Activated CD4-positive, alpha-beta T cell treated with anti-CD3 and anti-CD28 coated beads, Interleukin-2, amount 10 ng/mL, durations not matched to agents 7 days and 5 days (primary cell): Measurements from ENCODE around the gene GDPD5. TPM values are rescaled to one million over a fixed set of nuclear protein-coding genes. Genes with fewer than 3 reads are reported as not detected.
A peak's percentile ranks its signal among the peaks of the same experiment; 100 is the strongest.

ENCODE experiments used
- CTCF ChIA-PET: fragments of 350-600 bp; sonication (Branson Sonifier 250); formaldehyde crosslinking; loops from one replicate; lab custom pipeline; 2021; ENCODE audit warnings: antibody characterized with exemption; lab: Charles Lee
- POLR2A ChIA-PET: fragments of 350-600 bp; sonication (Branson Sonifier 250); formaldehyde crosslinking; loops from one replicate; lab custom pipeline; 2021; ENCODE audit warnings: antibody characterized with exemption; lab: Charles Lee
- DNase-seq: peaks from one replicate; pipeline ENCODE4 v3.0.0-alpha.2; 2020
- H3K27ac Mint-ChIP-seq: one replicate; pipeline ENCODE4 v1.8.0; 2021; ENCODE audit warnings: mild to moderate bottlenecking, moderate library complexity, mixed read lengths
- H3K27me3 Mint-ChIP-seq: one replicate; pipeline ENCODE4 v1.8.0; 2021; ENCODE audit warnings: mixed read lengths
- H3K36me3 Mint-ChIP-seq: one replicate; pipeline ENCODE4 v1.8.0; 2021; ENCODE audit warnings: low read depth, mixed read lengths
- H3K4me1 Mint-ChIP-seq: one replicate; pipeline ENCODE4 v1.8.0; 2021; ENCODE audit warnings: mixed read lengths
- H3K4me3 Mint-ChIP-seq: one replicate; pipeline ENCODE4 v1.8.0; 2021; ENCODE audit warnings: mild to moderate bottlenecking, moderate library complexity, mixed read lengths
- H3K9me3 Mint-ChIP-seq: one replicate; pipeline ENCODE4 v1.8.0; 2021; ENCODE audit warnings: mixed read lengths
- total RNA-seq, 2 experiments: library from RNA; stranded (reverse); gene quantifications; one replicate each; pipeline ENCODE4 v1.2.3, GENCODE V29; 2021

Gene GDPD5
- total RNA-seq, 2 experiments from 2014 or later, result 55.8 to 62.3 TPM

DNA sequence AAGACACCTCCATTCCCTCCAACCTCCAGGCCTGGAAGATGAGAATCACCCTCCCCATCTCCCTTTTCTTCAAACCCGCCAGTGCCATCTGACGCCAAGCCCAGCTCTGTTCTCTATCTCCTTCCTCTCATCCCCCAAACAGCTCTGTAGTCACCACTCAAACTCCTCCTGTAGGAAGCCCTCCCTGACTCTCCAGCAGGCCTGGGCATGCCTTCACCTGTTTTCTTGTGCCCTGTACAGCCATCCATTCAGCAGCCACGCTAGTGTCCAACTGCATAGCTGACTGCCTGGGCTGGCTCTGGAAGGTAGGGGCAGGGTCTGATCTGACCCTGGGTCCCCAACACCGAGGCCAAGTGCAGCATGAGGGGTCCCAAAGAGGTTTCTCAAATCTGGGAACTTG is 25.0 kb downstream of the GDPD5 start:
- H3K36me3 Mint-ChIP-seq, result no peaks in the 10 kb centered on the region
- DNase-seq, result no peak
- no peak overlapping the region for H3K27ac Mint-ChIP-seq
- ChIA-PET POLR2A (no interaction called here), CTCF (no interaction called here)
- H3K27me3 Mint-ChIP-seq, result no peaks in the 10 kb centered on the region
- H3K4me1 Mint-ChIP-seq, result peaks cover 22% of the 10 kb centered on the region
- no peak overlapping the region for H3K4me3 Mint-ChIP-seq
- no peaks in the 10 kb centered on the region for H3K9me3 Mint-ChIP-seq

DNA sequence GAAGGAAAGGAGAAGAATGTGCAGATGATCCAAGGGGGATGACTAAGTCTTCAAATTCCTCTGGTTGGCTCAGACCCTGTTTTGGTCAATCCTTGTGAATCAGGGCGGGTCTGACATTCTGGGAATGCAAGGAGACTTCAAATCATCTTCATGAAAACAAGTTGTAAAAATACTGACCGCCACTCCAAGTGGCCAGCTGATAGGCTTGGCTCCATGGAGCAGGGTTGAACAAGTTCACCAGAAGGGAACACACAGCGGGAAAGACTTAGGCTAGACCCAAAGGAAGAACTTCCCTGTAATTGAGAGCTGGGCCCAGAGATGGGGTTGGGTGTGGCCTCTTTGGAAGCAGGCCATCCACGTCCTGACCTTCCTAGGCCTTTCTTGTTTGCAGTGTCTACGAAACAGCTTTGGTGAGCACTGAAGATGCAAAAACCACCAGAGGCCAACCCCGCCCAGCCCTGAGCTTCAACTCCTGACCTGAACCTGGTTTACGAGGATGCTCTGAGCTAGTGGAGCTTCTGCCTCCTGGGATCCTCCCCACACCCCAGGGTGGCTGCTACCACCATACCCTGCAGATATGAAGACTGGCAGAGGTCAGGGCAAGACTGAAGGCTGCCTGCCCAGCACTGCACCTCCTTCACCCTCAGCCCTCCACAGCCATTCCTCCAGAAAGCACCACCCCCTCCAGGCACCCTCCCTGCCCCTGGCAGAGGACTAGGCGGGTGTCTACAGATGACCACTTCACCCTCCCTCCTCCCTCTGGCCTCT is 26.1 kb downstream of the GDPD5 start:
- no peak for DNase-seq
- H3K9me3 Mint-ChIP-seq, result no peaks in the 10 kb centered on the region
- H3K36me3 Mint-ChIP-seq, result no peaks in the 10 kb centered on the region
- H3K4me3 Mint-ChIP-seq, result no peak overlapping the region
- H3K27ac Mint-ChIP-seq, result peak overlapping the region; percentile 78
- peaks cover 22% of the 10 kb centered on the region for H3K4me1 Mint-ChIP-seq
- H3K27me3 Mint-ChIP-seq, result no peaks in the 10 kb centered on the region
- POLR2A ChIA-PET, result no interaction called here
- CTCF ChIA-PET, result interaction anchor here (0.9 to 1.3 kb wide), 3 partner anchors 9 to 24 kb away, joined by 3 to 7 read pairs (median 3); no protein-coding TSS in a partner anchor

DNA sequence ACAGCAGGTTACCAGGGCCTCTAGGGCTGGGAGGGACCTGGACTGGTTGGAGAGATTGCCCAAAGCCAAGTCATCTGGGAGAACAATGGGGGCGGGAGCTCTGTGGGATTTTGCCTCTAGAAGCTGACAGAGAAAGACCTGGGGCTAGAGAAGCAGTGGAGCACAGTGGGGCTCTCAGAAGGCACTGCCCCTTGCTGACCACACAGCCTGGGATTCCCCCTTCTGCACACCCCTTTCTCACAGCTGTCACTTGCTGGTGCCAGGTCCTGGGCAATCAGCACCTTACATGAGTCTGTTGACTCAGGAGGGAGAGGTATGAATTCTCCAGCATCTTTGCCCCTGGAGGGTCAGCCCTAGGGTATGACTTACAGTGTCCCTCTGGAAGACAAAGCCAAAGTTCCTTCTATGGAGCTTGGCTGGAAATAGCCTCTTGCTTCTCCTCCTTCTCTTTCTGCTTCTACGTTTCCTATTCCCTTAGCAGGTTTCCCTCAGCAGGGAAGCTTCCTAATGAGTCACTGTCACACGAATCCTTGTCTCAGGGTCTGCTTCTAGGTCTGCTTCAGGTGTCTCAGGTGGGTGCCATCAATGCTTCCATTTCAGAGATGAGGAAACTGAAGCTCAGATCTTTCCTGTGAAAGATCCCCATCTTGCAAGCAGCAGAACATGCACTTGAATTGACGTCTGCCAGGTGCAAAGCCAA is 27.0 kb downstream of the GDPD5 start:
- POLR2A ChIA-PET, result no interaction called here
- Mint-ChIP-seq H3K27ac (no peak overlapping the region), H3K4me1 (peaks cover 22% of the 10 kb centered on the region)

DNA sequence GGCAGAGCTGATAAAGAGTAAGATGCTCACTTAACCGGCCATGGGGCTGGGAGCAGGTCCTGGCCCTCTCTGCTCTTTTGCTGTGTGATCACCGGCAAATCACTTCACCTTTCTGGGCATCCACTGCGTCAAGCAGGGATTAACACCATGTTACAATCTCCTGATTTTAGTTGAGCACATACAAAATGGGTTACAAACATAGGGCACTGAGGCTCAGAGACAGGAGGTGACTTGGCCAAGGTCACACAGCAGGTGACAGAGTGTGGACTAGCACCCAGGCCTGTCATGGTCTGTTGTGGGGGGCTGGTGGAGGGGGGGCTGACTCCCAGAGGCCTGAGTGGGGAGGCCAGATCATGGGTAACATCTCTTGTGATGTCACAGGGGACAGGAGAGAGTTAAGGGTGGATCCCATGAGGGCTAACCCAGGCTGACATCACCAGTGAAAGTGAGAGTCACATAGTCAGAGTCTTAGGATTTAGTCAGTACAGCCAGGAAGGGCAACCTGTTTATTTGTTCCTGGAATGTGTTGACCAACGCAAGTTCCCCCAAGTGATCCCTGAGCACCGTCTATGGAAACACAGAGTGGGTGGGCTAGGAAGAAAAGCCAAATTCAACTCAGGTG is 27.8 kb downstream of the GDPD5 start:
- ChIA-PET CTCF (interaction anchor here (0.6 kb wide), 1 partner anchor 931 kb away, joined by 3 read pairs; no protein-coding TSS in a partner anchor), POLR2A (no interaction called here)
- Mint-ChIP-seq H3K36me3 (no peaks in the 10 kb centered on the region), H3K9me3 (no peaks in the 10 kb centered on the region), H3K27ac (no peak overlapping the region), H3K27me3 (no peaks in the 10 kb centered on the region), H3K4me3 (no peak overlapping the region), H3K4me1 (peaks cover 23% of the 10 kb centered on the region)
- DNase-seq, result no peak

More for the DNA sequence above, 27.0 kb downstream of the GDPD5 start:
- Mint-ChIP-seq H3K27me3 (no peaks in the 10 kb centered on the region), H3K36me3 (no peaks in the 10 kb centered on the region), H3K4me3 (no peak overlapping the region), H3K9me3 (no peaks in the 10 kb centered on the region)
- CTCF ChIA-PET, result interaction anchor here (0.9 to 1.3 kb wide), 3 partner anchors 8 to 25 kb away, joined by 3 to 7 read pairs (median 3); no protein-coding TSS in a partner anchor
- no peak for DNase-seq

DNA sequence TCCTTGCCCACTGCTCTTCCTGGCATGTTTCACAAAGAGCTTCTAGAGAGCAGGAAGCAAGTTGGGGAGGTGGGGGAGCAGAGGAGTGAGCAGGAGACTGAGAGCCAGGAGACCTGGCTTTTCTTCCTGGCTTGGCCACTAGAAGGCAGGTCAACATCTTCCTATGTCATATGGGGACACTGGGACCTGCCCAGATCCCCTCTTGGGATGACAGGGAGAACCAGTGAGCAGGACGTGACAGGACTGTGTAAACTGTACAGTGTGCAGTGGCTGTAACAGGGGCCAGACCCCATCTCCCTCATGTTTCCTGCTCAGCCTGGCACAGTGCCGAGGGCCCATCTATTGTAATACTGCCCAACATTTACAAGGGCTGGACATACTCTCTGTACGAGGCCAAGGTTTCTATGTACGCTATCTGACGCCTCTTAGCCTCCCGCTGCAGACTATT is 29.4 kb downstream of the GDPD5 start:
- POLR2A ChIA-PET, result no interaction called here
- no peaks in the 10 kb centered on the region for H3K27me3 Mint-ChIP-seq
- DNase-seq, result no peak
- H3K4me1 Mint-ChIP-seq, result peaks cover 29% of the 10 kb centered on the region
- no peak overlapping the region for H3K27ac Mint-ChIP-seq
- no peaks in the 10 kb centered on the region for H3K9me3 Mint-ChIP-seq
- CTCF ChIA-PET, result interaction anchor here (0.6 to 1.2 kb wide), 3 partner anchors 11 to 121 kb away, joined by 3 to 5 read pairs (median 3); no protein-coding TSS in a partner anchor
- H3K36me3 Mint-ChIP-seq, result no peaks in the 10 kb centered on the region
- no peak overlapping the region for H3K4me3 Mint-ChIP-seq

DNA sequence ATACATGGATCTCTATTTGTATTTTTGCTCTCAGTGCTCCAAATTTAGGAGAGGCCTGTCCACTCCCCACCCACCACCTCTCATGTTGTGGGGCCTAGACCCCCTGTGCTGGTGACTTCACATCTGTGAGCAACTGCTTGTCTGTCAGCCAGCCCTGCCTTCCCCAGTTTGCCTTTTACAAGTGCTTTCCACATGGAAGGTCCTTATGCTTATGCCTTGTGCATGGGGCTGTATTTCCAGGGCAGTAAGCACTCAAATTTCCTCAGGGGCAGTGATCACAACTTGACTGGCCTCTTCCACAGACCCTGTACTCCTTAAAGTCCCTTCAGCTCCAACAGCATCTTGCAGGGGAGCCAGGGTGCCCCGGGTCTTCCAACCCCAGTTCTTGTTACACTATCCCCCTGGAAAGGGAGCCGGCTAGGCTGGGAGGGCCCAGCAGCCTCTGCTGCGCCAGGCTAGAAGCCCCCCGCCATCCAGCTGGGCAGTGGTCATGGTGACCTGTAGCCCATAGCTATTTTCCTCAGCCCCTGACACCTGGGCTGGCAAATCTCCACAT is 29.9 kb downstream of the GDPD5 start:
- CTCF ChIA-PET, result interaction anchor here (1.2 kb wide), 1 partner anchor 12 kb away, joined by 3 read pairs; no protein-coding TSS in a partner anchor
- no peaks in the 10 kb centered on the region for H3K9me3 Mint-ChIP-seq

DNA sequence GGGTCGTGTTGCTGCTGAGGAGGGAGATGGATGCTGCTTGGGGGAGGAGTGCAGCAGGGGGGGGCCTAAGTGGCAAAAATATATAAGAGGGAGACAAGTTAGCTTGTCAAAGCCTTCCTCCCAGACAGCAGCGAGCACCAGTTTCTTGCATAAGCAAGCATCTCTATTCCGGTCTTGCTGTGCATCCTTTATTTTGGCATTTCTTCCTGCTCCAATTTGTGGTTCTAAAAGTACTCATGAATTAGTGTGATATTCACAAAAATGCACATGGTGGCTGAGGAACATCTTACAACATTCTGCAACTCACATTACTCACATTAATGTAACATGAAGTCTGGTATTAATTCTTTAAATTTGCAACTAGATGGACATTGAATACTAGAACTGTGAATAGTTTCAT is 32.1 kb downstream of the GDPD5 start:
- no peak for DNase-seq
- no peaks in the 10 kb centered on the region for H3K36me3 Mint-ChIP-seq
- H3K27ac Mint-ChIP-seq, result no peak overlapping the region
- no peaks in the 10 kb centered on the region for H3K9me3 Mint-ChIP-seq
- CTCF ChIA-PET, result no interaction called here
- H3K4me3 Mint-ChIP-seq, result no peak overlapping the region
- H3K27me3 Mint-ChIP-seq, result no peaks in the 10 kb centered on the region
- peaks cover 24% of the 10 kb centered on the region for H3K4me1 Mint-ChIP-seq
- POLR2A ChIA-PET, result no interaction called here

More for the DNA sequence above, 29.9 kb downstream of the GDPD5 start:
- POLR2A ChIA-PET, result no interaction called here
- Mint-ChIP-seq H3K36me3 (no peaks in the 10 kb centered on the region), H3K27me3 (no peaks in the 10 kb centered on the region), H3K4me3 (no peak overlapping the region), H3K27ac (no peak overlapping the region), H3K4me1 (peaks cover 33% of the 10 kb centered on the region)
- DNase-seq, result no peak

DNA sequence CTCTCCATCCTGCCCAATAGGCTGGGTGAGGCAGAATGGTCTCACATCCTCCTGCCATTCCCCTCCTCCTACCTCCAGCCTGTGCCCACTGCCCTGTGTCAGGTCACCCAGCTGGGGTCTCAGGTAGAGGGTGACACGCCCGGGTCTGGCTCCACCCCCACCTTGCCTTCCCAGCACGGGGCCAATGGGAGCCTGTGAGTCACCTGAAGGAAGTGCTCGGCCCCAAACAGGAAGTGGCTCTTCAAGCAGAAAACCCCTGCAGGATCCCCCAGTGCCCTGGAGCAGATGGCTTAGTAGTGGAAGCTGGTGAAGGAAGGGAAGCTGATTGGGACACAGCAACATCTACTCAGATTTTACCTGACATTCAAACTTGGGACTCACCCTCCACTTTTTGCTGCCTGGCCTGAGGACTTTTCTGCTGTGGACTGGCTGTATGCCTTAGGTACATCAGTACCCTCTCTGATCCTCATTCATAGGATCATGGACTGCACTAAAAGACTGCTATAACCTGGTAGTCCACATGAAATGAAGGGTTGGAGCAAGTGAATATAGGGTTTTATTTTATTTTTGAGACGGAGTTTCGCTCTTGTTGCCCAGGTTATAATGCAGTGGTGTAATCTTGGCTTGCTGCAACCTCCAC is 33.4 kb downstream of the GDPD5 start:
- no peaks in the 10 kb centered on the region for H3K36me3 Mint-ChIP-seq
- DNase-seq, result peak; percentile 54
- peaks cover 24% of the 10 kb centered on the region for H3K4me1 Mint-ChIP-seq

DNA sequence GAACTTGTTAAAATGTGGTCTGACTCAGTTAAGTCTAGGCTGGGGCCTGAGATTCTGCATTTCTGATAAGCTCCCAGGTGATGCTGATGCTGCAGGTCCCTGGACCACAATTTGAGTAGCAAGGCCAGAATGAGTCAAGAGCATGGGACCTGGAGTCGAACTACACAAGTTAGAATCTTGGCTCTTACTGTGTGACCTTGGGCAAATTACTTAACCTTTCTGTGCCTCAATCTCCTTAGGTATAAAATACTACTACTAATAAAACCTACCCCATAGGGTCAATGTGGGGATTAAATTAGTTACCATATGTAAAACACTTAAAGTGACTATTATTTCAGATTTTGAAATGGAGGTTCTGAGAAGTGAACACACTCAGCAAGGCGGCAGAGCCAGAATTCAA is 34.3 kb downstream of the GDPD5 start:
- Mint-ChIP-seq H3K4me1 (peaks cover 27% of the 10 kb centered on the region), H3K9me3 (no peaks in the 10 kb centered on the region), H3K4me3 (no peak overlapping the region), H3K27ac (peak overlapping the region; percentile 74), H3K36me3 (no peaks in the 10 kb centered on the region), H3K27me3 (no peaks in the 10 kb centered on the region)
- DNase-seq, result no peak
- CTCF ChIA-PET, result interaction anchor here (1.0 to 1.4 kb wide), 3 partner anchors 14 to 34 kb away, joined by 3 to 4 read pairs (median 3); partner anchors contain the start of gene GDPD5
- POLR2A ChIA-PET, result no interaction called here

More for the DNA sequence above, 33.4 kb downstream of the GDPD5 start:
- Mint-ChIP-seq H3K27me3 (no peaks in the 10 kb centered on the region), H3K9me3 (no peaks in the 10 kb centered on the region), H3K4me3 (no peak overlapping the region), H3K27ac (peak overlapping the region; percentile 63)
- POLR2A ChIA-PET, result no interaction called here
- CTCF ChIA-PET, result interaction anchor here (0.6 to 1.3 kb wide), 3 partner anchors 15 to 125 kb away, joined by 3 to 5 read pairs (median 4); no protein-coding TSS in a partner anchor

DNA sequence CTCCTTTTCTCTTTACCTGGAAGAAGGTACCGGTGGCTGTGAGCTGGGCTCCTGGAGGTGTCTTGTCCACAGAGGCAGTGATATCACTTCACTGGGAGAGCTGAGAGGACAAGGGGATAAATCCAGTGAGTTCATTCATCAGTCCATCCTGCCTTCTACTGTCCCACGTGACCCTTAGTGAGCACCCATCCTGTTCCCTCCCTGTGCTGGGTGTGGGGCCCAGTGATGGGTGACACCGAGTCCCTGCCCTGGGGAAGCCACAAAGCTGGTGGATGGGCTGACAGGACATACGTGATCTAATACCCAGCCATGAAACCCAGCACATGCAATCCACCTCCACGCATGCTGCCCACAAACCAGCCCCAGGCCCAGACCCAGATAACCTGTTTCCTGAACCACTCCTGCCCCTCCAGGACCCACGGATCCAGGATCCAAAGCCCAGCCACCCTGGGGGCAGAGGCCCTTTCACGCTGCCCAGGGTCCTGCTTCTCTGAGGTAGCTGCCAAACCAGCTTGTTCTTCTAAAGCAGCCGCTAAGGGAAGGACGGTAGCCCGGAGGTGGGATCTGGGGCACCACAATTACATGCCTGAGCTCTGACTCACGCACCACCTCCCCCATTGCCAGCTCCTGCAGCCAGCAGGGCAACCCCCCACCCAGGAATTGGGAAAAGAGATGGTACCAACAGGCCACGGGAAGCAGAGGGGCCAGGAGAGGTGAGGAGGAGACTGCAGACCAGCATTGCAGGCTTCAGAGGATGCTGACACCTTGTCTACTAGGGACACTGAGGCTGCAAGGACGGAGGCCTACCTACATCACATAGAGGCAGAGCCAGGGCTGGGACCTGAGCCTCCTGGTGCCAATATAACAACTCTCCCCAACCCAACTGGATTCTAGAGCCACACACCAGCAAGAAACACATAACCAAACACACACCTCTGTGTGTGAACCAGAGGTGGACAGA is 35.2 kb downstream of the GDPD5 start:
- ChIA-PET CTCF (interaction anchor here (0.9 to 1.4 kb wide), 8 partner anchors 9 to 55 kb away, joined by 3 to 4 read pairs (median 3); partner anchors contain the start of gene GDPD5), POLR2A (no interaction called here)
- no peak overlapping the region for H3K4me3 Mint-ChIP-seq

DNA sequence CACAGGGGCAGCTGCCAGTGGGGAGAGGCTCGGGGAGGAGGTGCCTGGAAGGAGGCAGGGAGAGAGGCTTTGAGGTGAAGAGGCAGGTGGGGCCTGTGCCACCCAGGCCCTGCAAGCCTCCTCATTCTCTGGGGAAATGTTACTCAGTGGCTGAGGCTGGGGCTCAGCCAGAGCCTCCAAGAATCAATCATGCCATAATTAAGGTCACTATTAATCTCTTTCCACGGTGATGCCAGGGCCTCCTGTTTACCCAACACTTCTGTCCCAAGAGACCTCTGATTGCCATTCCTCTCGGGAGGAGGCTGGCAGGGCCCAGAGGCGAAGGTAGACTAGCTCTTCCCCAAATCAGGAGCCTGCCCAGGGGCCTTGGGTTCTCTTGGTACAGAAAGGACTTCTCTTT is 38.4 kb downstream of the GDPD5 start:
- ChIA-PET CTCF (no interaction called here), POLR2A (no interaction called here)
- H3K27ac Mint-ChIP-seq, result no peak overlapping the region
- DNase-seq, result no peak
- no peaks in the 10 kb centered on the region for H3K9me3 Mint-ChIP-seq
- H3K4me3 Mint-ChIP-seq, result no peak overlapping the region
- H3K27me3 Mint-ChIP-seq, result no peaks in the 10 kb centered on the region
- H3K4me1 Mint-ChIP-seq, result peaks cover 21% of the 10 kb centered on the region
- no peaks in the 10 kb centered on the region for H3K36me3 Mint-ChIP-seq

More for the DNA sequence above, 35.2 kb downstream of the GDPD5 start:
- H3K27me3 Mint-ChIP-seq, result no peaks in the 10 kb centered on the region
- no peak for DNase-seq
- H3K36me3 Mint-ChIP-seq, result no peaks in the 10 kb centered on the region
- peaks cover 27% of the 10 kb centered on the region for H3K4me1 Mint-ChIP-seq
- H3K9me3 Mint-ChIP-seq, result no peaks in the 10 kb centered on the region
- no peak overlapping the region for H3K27ac Mint-ChIP-seq
